GM21737 (cell line): Measurements from ENCODE around the gene FBLN5.
"Not testable (repeated sequence)": the region's sequence is repeated elsewhere in the genome, so short reads cannot be mapped to it uniquely, and the experiment has no call there.

Experiments
- ATAC-seq: cut with Tn5 transposase; IDR thresholded peaks from one replicate; pipeline ENCODE4 v1.9.1; 2021; ENCODE audit warnings: mild to moderate bottlenecking, moderate library complexity; ENCODE audit not compliant: unreplicated experiment

FBLN5 gene

DNA sequence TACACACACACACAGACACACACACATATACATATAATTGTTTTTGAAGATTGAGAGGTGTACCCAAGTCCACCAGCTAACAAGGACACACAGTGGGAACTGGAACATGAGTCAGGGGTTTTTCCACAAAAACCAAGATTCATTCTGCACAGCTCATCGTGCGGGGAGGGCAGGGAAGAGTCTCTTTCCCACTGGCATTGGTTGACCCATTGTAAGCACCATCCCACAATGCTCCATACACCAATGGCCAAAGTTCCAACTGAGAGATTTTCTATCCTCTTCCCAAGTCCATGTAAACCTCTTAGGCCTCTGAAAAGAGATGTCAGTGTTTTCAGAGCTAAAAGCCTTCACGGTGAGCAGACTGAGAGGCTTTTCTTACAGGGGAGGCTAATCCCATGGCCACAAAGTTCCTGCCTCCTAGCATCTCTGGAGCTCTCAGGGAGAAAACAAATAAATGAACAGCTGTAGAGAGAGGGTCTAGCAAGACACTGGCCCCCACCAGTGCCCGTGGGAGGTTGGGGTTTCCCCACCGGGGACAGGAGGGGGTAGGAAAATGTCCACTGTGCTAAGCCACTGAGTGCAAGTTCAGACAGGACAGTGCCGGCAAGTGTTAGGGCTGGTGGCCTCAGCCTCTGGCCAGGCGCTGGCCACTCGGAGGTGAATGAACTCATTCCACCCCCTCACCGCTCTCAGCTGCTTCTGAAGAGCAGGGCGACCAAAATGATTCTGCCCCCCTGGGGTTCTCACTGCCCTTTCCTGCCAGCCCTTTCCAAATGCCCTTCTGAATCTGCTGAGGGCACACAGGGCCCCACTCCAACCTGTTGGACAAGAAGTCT, 58.6 kb downstream of the FBLN5 start:
- ATAC-seq, result no peak

- no peak for ATAC-seq
Observed at GRCh38 chr14:91886961-91887360, 60.5 kb downstream of the FBLN5 start.

- ATAC-seq, result no peak
Observed at GRCh38 chr14:91885839-91886238, 61.7 kb downstream of the FBLN5 start.

DNA sequence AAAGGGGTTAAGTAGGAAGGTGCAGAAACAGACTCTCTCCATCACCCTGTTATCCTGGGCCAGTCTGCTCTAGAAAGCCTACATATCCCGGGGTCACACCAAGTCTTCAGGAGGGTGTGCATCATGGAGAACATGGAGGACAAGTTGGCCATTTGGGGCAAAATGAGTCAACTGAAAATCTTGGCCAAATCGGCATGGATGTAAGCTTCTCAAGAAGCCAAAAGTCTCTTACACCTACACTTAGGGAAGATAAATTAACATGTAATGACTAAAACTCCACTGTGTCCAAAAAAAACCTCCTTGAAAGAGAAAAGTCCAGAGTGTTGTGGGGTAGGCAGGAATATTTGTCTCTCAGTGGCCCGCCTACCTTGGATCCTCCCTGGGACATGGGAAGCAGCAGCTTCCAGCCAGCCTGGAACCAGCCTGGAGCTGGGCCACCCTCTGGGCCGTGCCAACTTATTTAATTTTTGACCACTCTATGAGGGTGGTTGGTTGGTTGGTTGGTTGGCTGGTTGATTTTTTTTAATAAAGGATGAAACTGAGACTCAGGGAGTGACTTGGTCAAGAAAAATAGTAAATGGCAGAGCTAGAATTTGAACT, 62.3 kb downstream of the FBLN5 start:
- ATAC-seq, result no peak

- no peak for ATAC-seq
Observed at GRCh38 chr14:91884664-91885063, 62.8 kb downstream of the FBLN5 start.

DNA sequence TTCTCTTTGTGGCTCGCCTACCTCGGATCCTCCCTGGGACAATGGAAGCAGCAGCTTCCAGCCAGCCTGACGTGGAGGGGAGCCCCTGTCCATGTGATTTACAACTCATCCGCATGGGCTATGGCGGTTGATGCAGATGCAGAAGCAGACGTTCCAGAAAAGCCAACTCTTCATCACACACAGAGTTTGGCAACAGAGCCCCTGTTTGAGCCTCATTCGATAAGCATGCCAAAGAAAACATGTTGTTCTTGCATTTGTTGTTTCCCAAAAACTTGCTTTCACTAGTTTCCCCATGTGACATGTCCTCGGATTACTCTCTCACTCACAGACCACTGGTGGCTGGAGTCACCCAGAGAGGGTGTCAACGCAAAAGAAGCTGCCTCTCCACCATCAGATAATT, 63.7 kb downstream of the FBLN5 start:
- no peak for ATAC-seq

DNA sequence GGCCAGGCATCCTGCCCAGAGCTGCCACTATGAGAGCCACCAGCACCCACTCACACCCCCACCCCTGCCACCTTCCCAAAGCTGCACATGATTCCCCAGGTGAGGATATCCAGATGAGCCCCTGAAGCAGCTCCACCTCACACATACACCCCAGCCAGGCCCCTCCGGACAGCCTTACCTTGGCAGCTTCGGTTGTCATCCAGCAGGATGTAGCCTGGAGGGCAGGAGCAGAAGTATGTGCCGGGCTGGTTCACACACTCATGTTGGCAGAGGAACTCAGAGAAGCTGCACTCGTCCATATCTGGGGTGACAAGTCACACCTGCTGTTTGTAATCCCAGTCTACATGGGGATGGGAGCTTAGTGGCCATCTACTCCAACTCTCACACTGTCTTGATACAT, 64.7 kb downstream of the FBLN5 start:
- ATAC-seq, result no peak

DNA sequence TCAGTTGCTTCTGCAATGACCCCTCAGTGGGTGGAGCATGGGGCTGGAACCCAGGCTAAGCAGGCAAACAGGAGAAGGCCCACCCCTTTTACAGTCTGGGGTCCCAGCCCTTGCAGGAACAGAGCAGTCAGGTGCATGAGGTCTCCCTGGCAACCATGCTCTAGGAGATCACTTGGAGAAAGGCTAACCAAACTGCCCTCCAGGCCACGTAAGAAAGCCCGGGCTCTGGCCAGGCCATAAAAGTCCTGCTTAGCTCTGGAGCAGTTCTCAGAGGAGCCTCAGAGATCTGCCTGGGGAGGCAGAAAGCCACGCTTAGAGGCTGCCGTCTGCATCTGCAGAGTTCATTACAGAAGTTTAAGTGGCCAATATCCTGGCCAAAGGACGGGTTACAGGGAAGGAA, 65.1 kb downstream of the FBLN5 start:
- ATAC-seq, result no peak

DNA sequence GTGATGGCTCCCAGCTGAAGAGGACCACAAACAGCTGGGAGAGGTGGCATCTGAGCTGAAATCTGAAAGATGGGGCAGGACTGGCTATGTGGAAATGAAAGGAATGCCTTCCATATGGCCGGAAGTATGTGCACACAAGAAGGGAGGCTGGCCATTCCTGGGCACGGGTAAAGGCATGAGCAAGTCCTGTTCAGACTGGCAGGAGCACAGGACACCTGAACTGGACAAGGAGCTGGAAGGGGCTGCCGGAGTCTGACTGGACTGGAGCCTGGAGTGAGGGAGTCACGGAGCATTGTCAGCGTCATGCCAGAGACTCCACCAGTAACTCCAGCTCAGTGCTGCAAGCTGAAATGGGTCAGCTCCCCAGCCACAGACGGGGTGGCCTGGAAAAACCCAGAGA, 68.3 kb downstream of the FBLN5 start:
- no peak for ATAC-seq

DNA sequence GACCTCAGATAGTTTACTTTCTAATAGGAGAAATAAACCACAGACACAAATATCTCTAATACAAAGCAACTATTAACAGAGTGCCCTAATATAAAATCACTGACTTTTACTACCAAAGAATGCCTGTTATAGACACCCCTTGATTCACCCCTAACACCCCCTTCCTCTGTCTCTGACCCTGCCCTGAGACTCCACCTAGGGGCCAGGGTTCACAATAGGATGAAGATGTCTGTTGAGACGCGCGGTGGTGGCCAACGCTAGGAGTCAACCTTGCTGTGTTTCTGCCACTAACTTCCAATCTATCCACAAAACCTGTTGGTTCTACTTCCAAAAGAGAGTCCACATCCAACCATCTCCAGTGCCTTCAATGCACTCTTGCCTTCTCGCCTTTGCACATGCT, 69.2 kb downstream of the FBLN5 start:
- ATAC-seq, result no peak

DNA sequence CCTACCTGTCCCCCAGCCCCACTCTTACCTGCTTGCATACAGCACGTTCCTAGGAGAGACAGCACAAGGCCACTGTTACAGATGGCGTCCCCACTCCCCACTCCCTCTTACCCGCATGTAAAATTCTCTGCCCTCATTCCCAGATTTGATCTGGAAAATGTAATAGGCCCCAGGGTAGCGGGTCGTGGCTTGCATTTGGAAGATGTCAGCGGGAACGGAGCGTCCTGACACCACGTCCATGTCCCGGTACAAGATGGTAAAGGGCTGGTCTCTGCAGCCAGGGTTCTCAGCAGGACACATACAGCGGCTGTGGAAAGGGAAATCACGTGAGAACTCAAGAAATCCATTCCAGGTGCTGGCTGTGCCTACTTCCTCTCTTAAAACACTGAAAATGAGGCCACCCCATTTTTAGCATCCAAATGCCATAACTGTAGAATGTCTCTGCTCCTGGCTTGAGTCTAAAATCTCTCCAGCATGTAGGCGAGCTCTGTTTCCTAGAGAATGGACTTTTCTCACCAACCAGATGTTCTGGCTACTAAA, 70.0 kb downstream of the FBLN5 start:
- no peak for ATAC-seq

- no peak for ATAC-seq
Observed at GRCh38 chr14:91876492-91876891, 71.0 kb downstream of the FBLN5 start.

GRCh38 chr14:91875525-91876286, 71.8 kb downstream of the FBLN5 start:
- no peak for ATAC-seq

DNA sequence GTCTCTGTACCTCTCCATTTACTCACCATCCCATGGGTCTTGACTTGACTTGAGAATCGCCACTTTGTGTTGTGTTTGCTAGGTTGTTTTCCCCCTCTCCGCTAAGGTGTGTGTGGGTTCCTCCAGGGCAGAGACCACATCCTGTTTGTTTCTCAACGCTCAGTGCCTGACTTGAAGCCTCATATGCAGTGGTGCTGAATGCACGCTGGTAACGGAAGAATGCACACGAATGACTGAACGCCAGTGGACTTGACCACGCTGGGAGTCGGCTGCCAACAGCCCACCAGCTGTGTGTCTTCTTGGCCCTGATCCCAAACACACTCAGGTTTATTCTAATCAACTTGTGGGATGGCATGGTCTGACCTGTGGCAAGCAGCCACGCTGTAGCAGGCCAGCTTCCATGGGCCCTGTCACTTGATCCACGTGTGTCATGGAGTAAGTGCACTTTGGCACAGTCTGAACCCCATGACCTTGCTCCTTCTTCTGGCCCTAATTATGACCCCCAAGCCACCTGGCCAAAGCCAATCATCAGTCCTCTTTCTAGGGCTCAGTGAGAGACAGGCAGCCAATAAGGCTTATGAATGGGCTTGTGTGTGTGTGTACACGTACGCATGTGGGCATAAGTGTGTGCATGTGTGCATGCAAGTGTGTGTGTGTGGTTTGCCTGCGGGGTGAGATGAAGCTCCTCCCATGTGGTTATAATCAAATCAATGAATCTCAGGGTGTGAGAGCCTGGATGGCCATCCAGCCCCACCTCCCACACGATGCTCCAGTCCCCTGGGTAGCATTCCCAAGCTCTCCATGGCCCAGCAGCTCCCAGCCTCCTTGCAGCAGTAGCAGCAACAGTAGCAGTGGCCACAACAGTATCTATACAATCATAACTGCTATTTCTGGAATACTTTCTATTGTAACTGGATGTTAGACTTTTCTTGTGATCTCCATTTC, 73.8 kb downstream of the FBLN5 start:
- peak; percentile 83 for ATAC-seq

DNA sequence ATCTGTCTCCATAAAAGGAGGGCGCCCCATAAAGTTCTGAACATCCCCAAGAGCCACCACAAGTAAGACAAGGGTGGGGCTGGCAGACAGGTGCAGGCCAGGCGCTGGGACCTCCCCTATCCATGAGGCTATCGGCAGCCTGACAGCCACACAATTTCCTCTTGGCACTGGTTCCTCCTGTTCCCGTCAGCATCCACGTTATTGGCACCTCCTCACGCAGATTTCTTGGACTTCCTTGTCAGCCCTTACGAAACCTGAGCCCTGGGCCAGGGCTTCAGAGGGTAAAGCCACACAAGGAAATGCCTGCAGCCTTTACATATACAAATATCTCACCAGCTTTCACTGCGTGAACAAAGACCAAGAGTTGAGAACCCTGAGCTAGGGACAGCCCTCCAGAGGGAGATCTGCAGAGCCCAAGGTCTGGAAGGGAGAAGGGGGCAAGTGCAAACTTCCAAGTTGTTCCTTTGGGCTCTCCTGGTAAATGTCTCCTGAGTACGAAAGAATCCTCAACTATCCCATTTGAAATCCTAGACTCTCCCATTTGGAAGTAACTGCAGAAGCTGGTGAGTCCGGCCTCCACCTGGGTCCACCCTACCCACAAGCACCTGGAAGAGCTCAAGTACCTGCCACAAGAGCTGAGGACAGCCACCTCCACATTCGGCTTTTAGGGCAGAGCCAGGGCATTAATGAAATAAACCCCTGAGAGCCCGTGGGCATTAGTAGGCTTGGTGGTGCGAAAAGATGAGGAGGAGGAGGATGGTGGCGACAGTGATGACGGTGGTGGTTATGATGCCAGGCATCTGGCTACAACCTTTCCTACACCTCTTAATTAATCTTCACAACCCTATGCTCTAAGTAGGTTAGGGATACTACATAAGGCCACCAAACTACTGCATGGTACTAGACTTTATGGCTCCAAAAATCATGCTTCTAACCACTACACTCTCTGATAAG, 74.7 kb downstream of the FBLN5 start:
- ATAC-seq, result peak; percentile 8

DNA sequence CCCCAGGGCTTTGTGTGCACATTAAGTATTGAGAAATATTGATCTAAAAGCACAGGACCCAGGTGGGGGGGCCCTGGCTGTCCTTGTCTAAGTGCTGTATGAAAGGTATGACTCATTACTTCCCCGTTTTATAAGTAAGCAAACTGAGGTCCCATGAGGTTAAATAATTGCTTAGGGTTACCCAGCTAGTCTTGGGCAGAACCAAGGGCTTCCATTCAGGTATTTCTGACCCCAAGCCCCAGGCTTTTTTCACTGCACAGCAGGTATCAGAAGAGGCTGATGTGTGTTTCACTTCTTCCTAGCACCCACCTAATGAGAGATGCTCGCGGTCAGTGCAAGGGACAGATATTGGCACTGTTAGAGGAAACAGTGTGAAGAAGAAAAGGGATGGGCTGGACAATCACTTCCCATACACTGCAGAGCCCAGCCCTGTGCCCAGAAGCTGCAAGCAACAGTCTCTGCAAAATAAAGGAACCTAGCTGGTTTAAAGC, 75.4 kb downstream of the FBLN5 start:
- ATAC-seq, result peak; percentile 39

- not testable (repeated sequence) for ATAC-seq
Observed at GRCh38 chr14:91871401-91871800, 76.1 kb downstream of the FBLN5 start.

- no peak for ATAC-seq
Observed at GRCh38 chr14:91870890-91871289, 76.6 kb downstream of the FBLN5 start.

GRCh38 chr14:91870001-91870400, 77.5 kb downstream of the FBLN5 start:
- no peak for ATAC-seq
